GDM1 (cell line): ENCODE results near the gene CELF1.

Experiments used
- DNase-seq: peaks from one replicate; lab custom pipeline; 2025; lab: John Stamatoyannopoulos, UW

CELF1 gene

DNA sequence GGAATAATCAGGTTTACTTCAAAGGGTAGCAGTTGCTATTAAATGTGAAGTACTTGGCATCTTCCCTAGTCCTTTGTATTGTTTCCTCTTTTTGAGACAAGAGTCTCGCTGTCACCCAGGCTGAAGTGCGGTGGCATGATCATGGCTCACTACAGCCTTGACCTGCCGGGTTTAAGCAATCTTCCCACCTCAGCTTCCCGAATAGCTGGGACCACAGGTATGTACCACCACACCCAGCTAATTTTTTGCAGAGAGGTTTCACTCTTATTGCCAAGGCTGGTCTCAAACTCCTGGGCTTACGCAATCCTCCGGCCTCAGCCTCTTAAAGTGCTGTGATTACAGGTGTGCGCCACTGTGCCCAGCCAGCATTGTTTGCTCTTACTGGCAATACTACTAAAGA, 67.8 kb downstream of the CELF1 start:
- DNase-seq: no peak

DNA sequence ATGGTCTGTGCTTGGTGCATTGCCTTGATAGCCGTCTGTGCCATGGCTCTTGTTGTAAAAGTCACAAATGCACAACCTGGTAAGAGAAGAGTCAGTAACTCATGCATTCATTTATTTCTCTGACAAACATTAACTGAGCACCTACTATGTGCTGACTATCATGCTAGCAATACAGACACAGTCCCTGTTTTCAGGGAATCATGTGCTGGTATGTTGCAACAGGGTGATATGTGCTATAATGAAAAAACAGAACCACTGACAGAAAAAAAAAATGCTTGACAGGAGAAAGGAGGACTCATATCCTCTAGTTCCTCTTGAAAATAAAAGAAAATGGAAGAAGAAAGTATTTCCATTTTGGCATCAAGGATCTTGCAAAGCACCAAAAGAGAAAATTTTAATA, 69.5 kb downstream of the CELF1 start:
- DNase-seq: no peak

DNA sequence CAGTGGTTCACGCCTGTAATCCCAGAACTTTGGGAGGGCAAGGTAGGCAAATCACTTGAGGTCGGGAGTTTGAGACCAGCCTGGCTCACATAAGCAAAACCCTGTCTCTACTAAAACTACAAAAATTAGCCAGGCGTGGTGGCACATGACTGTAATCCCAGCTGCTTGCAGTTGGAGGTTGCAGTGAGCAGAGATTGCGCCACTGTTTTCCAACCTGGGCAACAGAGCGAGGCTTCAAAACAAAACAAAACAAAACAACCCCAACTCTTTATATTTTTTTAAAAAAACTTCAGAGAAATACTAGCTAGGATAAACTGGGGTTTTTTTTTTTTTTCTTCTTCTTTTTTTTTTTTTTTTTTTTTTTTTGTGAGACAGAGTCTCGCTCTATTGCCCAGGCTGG, 72.2 kb downstream of the CELF1 start:
- DNase-seq: no peak

DNA sequence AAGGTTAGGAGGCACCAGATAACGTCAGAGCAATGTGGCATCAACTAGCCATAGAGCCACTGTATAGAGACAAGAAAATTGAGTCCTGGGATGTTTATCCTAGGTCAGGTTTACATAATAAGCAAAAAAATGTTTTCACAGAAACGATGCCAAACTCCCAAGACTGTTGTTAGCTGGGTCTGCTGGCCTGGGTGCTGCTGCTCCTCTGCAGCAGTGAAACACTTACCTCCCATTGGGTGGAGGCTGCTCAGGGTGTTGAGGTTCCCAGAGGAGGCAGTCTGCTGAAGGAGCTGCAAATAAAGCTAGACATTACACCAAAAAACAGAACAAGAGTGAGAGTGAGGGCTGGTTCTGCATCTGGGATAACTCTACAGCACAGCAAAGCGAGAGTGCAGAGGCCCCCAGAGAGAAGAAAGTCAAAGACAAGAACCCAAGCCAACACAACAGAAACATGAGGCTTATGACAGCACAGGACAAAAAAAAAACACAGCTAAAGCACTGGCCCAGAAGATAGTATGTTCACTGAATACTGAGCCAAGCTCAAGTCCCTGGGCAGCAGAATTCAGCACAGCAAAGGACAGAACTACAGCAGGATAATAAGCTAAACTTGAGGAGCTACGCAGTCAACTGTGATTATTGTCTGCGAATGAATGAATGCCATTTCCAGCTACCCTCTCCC, 74.1 kb downstream of the CELF1 start:
- DNase-seq: no peak

DNA sequence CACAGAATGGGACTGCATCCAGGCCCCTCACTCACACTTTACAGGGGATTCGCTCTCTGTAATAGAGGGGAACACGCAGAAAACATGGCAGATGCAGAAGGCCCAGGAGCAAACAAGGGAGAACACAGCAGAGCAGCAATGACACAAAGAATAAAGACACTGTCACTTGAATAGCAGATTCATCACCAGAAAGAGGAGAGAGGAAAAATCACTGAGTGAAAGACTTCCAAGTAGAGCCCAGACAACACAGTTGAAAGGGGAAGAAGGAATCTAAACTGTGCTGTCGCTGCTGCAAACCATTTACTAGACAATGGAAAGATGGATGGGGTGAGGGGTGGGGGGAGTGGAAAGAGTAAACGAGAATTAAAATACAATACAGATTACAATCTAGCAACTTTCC, 75.2 kb downstream of the CELF1 start:
- no peak for DNase-seq

DNA sequence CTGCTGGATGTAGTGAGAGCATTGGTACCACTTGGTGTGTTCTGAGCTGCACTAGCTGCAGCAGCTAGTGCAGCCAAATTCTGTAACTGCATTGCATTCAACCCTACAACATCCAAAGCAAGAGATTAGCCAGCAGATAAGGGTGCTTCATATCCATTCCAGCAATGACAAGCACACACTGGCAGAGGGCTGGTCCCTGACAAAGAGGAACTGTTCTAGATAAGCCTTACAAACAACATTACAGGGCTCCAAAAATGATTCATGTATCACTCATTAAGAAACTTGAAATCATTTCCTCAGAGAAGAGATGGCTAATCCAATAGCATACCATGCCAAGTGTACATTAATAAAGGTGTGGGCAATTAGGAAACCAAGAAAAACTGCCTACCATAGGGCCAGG, 75.6 kb downstream of the CELF1 start:
- no peak for DNase-seq

DNA sequence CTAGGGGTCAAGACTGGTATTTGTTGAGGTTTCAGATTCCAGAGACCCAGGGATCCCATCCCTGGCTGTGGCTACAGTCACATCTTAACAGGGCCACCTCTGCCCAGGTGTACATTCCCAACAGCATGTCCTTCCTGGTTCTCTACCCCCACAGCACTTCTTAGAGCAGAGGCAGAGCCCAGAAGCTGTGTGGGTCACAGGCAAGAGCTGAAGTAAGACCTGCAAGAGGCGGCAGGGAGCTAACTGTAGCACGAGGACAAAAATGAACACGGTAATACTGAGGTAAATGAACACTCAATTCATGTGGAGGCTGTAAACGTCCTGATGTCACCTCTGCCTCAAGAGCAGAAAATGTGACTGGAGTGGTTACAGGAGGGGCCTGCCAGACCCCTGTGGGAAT, 82.3 kb downstream of the CELF1 start:
- no peak for DNase-seq

DNA sequence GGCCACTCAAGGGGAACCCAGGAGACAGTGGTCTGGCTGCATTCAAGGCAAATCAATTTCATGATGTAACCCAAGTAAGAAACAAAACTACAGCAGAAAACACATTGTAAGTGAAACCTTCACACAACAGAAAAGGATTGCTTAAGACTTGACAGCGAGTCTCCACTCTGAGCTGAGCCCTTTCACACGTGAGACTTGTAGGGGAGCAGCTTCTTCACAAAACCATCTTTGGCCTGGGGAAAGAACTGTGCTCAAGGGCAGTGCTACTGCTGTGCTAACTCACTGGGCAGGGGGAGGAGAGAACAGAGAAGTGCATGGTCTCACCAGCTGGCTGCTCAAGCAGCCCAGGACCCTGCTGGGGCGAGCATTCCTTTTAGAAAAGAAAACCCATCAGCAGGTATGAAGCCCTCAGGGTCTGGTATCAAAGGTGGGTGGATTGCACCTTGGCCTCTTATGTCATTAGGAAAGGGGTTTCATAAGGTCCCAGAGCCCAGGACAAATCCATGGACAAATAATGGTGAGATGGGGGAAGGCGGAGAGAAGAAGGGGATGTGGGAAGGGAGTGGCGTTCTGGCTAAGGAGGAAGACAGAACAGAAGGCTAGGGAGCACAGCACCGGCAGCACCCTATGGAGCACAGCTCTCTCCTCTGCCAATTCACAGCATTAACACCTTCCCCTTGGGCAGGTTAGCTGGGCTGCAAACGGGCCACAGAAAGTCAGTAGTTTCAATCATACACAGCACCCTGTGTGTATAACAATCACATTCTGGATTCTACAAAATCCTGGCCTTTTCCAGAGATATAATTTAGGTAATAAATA, 83.4 kb downstream of the CELF1 start:
- no peak for DNase-seq

DNA sequence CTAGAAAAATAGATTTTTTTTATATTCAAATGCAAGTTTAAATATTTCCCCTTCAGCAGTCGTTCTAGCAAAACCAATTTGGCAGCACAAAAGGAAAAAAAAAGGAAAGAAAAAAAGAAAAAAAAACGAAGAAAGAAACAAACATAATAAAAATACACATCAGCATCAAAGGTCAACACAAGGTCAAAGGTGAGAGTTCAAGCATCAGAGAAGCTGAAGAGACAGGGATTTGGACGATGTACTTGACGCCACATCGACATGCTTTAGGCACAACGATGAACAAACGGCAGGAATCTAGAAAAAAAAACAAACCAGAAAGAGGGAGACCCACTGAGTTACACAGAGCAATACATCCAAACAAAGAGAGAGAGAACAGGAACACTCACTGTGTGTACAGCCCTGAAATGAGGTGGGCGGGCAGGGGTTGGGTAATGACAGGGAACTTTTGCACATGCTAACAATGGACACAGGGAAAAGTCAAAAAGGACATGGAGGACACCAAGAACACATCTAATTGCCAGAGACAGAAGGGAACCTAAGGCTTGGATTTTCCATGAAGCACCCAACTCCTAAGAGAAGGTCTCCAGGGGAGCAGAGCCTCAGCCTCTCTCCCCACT, 84.2 kb downstream of the CELF1 start:
- DNase-seq: no peak

DNA sequence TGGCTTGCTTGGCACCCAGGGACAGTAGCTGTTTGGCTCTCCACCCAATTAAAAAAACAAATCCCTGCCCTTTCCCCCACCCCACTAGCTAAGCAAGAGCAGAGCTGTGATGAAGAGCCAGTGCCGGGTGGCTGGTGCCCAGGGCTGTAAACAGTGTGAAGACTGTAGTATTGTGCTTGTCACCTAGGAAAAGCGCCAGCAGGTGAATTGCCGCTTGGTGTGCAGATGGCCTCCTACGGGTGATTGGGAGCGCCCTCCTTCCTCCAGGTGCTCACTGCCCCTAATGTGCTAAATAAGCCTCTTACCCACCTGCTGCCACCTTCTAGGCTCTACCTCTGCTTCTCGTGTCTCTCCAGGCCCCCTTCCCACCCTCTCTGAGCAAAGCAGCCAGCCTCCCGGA, 85.6 kb downstream of the CELF1 start:
- no peak for DNase-seq

DNA sequence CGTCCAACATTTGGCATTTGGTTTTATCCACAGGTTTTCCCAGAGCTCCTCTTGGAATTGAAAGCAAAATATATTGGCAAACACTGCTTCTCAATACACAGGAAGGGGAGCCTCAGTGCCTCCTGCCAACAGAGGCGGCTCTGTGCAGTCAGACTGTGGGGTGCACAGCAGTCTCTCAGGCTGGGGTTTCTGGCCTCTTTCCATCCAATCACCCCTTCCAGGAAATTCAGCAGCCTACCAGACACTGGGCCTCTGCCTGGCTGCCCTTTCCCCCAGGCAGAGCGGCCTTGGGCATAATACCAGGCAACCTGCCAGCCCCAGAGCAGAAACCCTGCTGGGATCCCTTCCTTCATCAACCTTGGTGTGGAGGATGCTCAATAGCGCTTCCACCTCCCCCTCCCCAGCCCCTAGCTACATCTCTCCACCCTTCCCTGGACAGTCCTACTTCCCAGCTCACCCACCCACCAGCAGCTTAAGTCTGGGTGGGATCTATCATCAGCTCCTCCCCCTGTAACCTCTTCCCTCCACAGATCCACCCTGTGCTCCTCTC, 86.2 kb downstream of the CELF1 start:
- no peak for DNase-seq

DNA sequence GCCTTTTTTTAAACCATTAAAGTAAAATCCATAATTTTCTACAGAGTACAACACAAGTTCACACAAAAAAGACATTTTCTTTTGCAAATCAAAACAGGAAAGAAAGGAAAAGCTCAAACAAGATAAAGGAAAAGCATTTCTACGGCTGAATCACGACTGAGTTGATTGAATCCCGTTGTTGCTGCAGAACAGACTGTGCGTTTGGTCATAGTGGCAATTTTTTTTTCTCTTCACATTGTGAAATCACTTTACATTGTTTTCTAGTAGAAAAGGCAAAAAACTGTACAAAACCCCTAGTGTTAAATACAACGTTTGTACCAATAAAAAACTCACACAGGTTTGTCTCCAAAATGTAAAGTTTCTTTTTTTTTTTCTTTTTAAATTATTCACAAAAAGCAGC, 86.7 kb downstream of the CELF1 start:
- no peak for DNase-seq

DNA sequence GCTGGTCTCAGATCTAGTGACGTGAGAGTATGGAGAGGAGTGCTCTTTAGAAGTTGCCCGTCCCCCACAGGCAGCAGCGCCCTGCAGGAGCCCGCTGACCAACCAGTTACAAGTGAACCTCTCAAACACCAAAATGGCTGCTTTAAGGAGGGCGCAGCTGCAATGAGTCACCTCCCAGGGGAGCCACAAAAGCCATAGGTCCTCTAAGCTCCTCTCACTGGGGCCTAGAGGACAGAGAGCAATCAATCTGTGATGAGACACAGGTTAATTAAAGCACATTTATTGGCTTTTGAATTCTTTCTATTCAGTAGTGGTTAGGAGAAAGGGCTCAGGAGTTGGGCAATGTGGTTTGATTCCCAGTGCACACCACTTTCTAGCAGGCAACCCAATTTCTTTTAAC, 88.4 kb downstream of the CELF1 start:
- DNase-seq: no peak

DNA sequence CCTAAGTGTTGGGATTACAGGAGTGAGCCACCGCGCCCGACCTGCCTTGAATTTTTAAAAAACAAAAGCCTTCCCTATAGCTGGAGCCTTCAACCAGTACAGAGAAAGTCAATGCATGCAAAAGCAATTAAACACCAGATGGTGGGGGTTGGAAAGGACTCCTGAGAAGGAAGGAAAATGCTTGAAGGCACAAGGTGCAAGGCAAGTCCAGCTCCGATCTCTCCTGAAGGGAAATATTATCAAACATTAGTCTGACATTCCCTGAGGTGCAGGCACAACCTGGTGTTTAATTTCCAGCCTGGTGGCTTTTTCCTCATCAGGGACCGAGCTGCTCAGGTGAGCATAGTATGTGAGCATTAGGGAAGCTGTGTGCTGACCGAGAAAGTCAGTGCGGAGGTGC, 91.1 kb downstream of the CELF1 start:
- no peak for DNase-seq

DNA sequence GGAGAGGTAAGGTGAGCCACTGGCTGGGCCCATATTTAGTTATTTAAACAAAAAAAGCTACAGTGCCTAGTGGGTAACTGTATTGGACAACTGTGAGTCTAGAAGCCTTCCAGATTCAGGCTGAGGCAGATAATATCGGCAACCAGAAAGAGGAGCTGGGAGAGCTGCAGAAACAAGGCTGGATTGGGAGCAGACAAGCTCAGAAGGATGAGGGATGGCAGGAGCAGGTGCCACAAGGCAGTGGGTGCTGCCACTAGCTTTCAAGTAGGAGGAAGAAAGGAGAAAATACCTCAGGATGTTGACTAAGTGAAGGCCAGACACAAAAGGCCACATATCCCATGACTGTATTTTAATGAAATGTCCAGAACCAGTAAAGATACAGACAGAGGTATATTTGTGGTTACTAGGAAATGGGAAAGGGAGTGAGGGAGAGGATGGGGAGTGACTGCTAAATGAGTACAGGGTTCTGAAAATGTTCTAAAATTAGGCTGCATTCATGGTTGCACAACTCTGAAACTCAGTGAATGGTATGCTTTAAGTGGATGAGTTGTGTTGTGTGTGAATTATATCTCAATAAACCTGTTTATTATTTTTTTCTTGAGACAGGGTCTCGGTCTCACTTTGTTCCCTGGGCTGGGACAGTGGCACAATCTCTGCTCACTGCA, 92.2 kb downstream of the CELF1 start:
- DNase-seq: no peak

DNA sequence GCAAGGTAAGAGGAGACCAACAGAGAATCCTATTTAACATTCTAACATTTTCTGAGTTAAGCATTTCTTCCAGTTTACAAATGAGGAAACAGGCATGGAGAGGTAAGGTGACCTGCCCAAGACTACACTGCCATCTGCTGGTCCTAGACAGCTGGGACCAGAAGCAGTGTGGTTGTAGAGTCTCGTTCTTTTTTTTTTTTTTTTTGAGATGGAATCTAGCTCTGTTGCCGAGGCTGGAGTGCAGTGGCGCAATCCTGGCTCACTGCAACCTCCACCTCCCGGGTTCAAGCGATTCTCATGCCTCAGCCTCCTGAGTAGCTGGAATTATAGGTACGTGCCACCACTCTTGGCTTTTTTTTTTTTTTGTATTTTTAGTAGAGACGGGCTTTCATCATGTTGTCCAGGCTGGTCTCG, 98.7 kb downstream of the CELF1 start:
- DNase-seq: peak; percentile 75

DNA sequence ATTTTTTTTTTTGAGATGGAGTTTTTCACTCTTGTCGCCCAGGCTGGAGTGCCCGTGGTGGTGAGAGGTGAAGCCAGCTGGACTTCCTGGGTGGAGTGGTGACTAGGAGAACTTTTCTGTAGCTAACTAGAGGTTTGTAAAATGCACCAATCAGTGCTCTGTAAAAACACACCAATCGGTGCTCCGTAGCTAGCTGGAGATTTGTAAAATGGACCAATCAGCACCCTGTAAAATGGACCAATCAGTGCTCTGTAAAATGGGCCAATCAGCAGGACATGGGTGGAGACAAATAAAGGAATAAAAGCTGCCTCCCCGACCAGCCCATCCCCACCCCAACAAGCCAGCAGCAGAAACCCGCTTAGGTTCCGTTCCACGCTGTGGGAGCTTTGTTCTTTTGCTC, 99.6 kb downstream of the CELF1 start:
- DNase-seq: no peak

DNA sequence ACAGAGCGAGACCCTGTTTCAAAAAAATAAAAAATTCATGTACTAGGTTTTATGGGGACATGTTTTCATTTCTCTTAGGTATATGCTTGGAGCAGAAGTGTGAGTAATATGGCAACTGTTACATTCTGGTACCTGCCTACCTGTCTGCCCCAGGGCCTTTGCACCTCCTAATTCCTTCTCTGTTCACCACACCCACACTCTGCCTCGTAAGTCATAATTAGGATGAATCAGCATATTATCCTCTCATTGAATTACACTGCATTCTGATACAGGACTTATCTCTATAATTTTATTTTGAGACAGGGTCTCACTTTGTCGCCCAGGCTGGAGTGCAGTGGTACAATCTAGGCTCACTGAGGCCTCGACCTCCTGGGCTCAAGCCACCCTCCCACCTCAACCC, 100.9 kb downstream of the CELF1 start:
- DNase-seq: no peak

DNA sequence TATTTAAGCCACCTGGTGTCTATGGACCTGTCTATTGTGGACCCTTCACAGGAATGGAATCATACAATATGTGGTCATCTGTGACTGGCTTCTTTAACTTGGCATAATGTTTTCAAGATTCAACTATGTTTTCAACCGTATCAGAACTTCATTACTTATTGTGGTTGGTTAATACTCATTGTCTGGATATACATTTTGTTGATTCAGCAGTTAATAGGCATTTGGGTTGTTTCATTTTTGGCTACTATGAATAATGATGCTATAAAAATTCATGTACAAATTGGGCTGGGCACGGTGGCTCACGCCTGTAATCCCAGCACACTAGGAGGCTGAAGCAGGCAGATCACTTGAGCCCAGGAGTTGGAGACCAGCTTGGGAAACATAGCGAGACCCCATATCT, 101.5 kb downstream of the CELF1 start:
- DNase-seq: no peak

DNA sequence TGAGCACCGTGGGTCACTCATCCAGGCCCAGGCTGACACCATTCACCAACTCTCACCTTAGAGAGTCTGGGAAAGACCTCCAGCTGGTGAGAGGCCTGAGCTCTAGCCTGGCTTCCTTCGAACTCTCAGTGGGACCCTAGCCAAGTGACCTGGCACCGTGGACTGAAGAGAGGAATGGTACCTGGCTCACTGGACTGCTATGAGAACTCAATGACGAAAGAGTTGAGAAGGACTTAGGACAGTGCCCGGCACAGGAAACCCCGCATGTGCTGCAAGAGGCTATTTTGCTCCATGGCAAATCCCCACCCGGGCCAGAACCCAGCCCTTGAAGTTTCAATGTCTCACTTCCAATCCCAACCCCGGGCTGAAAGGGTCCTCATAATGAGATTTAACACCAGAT, 103.4 kb downstream of the CELF1 start:
- DNase-seq: no peak

DNA sequence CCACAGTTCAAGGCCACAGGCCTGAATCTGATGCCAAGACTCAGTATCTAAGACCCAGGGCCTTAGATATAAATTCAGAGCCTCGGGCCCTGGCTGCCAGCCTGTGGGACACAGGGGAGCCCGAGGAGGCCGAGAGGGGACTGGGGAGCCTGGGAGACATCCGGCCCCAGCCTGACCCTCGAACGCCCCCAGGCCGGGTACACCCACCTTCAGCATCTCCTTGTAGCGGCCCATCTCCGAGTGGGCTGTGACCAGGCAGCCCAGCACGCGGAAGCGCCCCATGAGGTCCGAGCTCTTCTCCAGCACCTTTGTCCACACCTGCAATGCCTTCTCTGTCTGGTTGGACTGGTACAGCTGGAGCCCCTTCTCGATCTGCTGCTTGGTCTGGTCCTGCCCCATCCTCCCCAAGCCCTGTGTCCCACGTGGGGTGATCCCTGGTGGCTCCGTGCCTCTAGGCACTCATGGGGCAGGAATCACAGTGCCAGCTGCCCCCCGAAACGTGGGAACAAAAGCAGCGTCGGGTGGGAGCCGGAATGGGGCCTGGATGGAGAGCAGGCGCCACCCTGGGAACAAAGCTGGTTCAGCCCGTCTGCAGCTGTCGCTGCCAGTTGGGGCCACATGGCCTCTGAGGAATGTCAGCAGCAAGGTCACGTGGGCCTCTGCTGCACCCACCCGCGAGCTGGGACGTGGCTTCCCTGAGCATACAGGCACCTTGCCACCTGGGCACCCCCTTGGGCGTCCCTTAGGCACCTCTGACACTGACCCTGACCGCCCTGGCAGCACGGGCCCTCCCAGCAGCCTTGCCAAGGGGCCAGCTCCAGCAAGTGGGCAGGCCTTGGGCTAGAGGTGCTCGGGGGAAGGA, 104.1 kb downstream of the CELF1 start, which contains the start of gene RAPSN:
TSS of gene RAPSN (minus strand) at position 571 of the 862 bp plus-strand sequence. CDS start at position 399, 172 bp downstream.
- DNase-seq: no peak
